Occipital lobe (tissue), 2 donors: ENCODE data around the gene TUNAR. TPM values are rescaled to one million over a fixed set of nuclear protein-coding genes. Genes with fewer than 3 reads are reported as not detected.
"Not testable (repeated sequence)": the region's sequence is repeated elsewhere in the genome, so short reads cannot be mapped to it uniquely, and the experiment has no call there.

ENCODE experiments used
- DNase-seq: peaks from one replicate; lab custom pipeline; 2025; lab: John Stamatoyannopoulos, UW
- total RNA-seq: library from RNA; depleted of rRNA; stranded (reverse); fragments of >200 nt; gene quantifications from one replicate; pipeline ENCODE4 v1.2.3, GENCODE V29; 2014

Gene TUNAR
- total RNA-seq, 1 donor from 2014 or later: 5.8 TPM

- not testable (repeated sequence) for DNase-seq
Observed at GRCh38 chr14:95968048-95968447, 91.4 kb downstream of the TUNAR start.

Other genes starting within 250 kb of the TUNAR start
- gene TCL1B, start 190.4 kb upstream of the TUNAR start, total RNA-seq: not detected
- gene TCL1A, start 162.7 kb upstream of the TUNAR start, total RNA-seq: 0.31 TPM
- 72.5 TPM for gene C14orf132, start 162.5 kb downstream of the TUNAR start, total RNA-seq